Ishikawa (cell line): ENCODE measurements around the gene PUM1.

ENCODE experiments used
- CEBPB ChIP-seq: IDR thresholded peaks from 2 replicates; pipeline ENCODE4 v1.6.1; 2012
- CREB1 ChIP-seq: IDR thresholded peaks from 2 replicates; pipeline ENCODE4 v1.6.1; 2012; ENCODE audit warnings: low read depth
- EP300 ChIP-seq: IDR thresholded peaks from 2 replicates; pipeline ENCODE4 v1.6.1; 2012; ENCODE audit warnings: borderline replicate concordance
- RAD21 ChIP-seq: IDR thresholded peaks from 2 replicates; pipeline ENCODE4 v1.6.1; 2012; ENCODE audit warnings: low read depth
- TAF1 ChIP-seq: IDR thresholded peaks from 2 replicates; pipeline ENCODE4 v1.6.1; 2012; ENCODE audit warnings: low read depth, mild to moderate bottlenecking
- TEAD4 ChIP-seq: IDR thresholded peaks from 2 replicates; pipeline ENCODE4 v1.6.1; 2012
- TF ChIP-seq, protein P1 (sequence below): IDR thresholded peaks from 2 replicates; pipeline ENCODE4 v1.6.1; 2012; ENCODE audit warnings: low read depth, mild to moderate bottlenecking

DNA sequence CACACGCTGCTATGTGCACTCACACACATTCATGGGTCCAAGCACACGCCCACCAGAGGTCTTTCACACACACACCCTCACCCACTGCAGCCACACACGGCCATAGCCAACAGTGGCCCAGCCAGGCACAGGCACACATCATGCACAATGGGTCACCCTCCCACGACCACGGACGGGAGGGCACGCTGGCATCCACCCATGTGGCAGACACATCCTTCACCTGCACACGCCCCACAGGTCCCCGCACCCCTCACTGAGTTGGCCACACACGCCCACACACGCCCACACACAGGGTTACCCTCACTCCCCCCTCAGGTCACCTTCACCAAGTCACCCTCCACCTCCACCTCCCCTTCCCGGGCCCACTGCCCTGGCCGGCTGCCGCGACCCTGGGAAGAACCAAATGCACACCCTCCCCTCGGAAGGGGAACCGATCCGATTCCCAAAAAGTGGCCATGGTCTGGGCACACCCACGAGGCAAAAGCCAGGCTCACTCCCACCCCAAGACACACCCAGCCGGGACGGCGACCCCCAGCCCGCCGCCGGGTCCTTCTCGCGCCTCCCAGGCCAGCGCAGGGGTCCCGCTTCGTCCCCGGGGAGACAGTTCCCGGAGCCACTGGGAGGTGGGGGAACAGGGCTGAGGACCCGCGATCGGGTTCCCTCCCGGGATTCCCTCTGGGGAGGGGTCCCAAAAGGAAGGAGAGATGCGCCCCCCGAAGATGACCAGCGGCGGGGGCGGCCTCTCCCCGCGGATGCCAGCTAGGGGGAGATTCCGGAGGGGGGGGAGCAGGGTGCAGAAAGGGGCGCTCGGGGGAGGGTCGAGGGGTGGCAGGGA is 157.8 kb downstream of the PUM1 start:
- TF ChIP-seq TEAD4 (no peak), RAD21 (no peak), TAF1 (no peak), EP300 (no peak), CREB1 (no peak), CEBPB (no peak)
- TF ChIP-seq, protein P1, sequence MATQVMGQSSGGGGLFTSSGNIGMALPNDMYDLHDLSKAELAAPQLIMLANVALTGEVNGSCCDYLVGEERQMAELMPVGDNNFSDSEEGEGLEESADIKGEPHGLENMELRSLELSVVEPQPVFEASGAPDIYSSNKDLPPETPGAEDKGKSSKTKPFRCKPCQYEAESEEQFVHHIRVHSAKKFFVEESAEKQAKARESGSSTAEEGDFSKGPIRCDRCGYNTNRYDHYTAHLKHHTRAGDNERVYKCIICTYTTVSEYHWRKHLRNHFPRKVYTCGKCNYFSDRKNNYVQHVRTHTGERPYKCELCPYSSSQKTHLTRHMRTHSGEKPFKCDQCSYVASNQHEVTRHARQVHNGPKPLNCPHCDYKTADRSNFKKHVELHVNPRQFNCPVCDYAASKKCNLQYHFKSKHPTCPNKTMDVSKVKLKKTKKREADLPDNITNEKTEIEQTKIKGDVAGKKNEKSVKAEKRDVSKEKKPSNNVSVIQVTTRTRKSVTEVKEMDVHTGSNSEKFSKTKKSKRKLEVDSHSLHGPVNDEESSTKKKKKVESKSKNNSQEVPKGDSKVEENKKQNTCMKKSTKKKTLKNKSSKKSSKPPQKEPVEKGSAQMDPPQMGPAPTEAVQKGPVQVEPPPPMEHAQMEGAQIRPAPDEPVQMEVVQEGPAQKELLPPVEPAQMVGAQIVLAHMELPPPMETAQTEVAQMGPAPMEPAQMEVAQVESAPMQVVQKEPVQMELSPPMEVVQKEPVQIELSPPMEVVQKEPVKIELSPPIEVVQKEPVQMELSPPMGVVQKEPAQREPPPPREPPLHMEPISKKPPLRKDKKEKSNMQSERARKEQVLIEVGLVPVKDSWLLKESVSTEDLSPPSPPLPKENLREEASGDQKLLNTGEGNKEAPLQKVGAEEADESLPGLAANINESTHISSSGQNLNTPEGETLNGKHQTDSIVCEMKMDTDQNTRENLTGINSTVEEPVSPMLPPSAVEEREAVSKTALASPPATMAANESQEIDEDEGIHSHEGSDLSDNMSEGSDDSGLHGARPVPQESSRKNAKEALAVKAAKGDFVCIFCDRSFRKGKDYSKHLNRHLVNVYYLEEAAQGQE = no peak
